ENCODE measurements around the gene CD180.

Gene CD180

GRCh38 chr5:67196537-67197059 lies at the start of gene CD180:
Gene CD180 (minus strand): TSS chr5:67196799. CDS start chr5:67196641, 158 bp downstream.
- no peak for DNase-seq

DNA sequence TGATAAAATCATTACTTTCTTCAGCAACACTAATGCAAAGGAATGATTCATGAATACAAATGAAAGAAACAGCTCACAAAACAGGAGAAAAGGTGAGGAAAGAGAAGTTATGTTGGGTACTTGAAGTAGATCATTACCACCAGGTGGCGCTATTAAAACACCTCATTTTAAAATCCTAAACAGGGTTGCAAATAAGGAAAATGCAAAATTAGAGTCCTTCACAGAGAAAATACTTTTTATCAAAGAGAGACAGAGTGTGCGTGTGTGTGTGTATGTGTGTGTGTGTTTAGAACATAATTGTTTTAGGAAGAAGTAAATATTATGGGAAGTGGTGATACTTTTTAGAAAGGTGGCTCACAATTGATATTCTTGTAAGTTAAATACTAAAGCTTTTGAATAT lies 49.5 kb upstream of the CD180 start:
- DNase-seq: peak; percentile 34

DNA sequence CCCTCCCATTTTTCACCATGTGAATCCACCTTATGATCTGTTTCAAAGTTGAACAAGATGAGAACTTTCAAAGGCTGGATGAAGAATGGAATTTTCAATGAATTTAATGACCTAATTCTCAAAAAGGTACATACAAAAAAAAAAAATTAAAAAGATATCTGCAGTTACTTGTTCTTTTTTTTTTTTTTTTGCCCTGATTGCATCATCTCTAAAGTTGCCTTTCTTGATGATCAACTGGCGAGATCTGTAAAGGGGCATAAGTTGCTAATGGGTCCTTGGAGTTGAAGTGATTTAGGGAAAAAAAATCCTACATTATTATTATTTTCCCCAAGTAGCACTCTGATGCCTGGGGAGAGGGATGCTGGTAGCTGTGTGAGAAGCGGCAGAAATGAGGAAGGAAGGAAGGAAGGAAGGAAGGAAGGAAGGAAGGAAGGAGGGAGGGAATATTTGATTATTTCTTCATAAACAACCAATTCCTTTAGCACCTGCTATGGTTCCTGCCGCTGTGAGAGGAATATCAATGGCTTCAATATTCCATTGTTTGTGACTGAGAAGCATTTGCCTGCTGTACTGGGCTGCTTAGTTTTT lies 48.8 kb upstream of the CD180 start:
- DNase-seq: no peak

GRCh38 chr5:67244345-67244793 lies 47.8 kb upstream of the CD180 start:
- no peak for DNase-seq

DNA sequence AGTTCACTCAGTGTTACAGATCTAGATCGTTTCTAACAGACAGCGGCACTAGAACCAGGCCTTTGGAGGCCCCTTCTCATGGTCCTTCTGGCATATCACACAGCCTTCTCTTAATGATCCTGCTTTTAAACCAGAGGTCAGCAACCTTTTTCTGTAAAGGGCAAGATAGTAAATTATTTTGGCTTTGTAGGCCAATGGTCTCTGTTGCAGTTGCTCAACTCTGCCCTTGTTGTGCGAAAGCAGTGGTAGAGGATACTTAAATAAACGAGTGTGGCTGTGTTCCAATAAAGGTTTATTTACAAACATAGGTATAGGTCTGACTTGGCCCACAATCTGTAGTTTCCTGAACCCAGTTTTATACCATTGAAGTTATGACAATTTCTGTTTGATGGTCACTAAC lies 47.3 kb upstream of the CD180 start:
- no peak for DNase-seq

GRCh38 chr5:67243349-67243748 lies 46.8 kb upstream of the CD180 start:
- no peak for DNase-seq

DNA sequence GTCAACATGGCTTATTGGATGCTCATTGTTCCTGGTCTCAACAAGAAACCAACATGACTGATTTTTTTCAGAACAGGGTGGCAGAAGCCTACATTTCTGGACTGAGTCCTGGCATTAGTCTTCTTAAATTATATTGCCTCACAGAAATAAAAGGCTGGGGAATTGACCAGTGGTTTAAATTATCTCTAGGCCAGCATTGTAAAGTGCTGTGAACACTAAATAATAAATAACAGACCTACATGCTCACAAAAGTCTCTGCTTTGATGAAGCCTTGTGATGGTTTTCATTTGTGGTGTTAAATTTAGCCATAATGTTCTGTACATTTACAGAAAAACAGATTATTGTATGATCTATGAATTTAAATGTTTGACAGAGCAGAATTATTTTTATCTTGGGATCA lies 44.7 kb upstream of the CD180 start:
- DNase-seq: no peak

- DNase-seq: no peak
These were observed 44.2 kb upstream of the CD180 start for GRCh38 chr5:67240846-67241245.

- DNase-seq: no peak
These were observed 43.5 kb upstream of the CD180 start for GRCh38 chr5:67240065-67240464.

- DNase-seq: no peak
These were observed 41.6 kb upstream of the CD180 start for GRCh38 chr5:67238191-67238590.

GRCh38 chr5:67235399-67236110 lies 39.0 kb upstream of the CD180 start:
- DNase-seq: no peak

DNA sequence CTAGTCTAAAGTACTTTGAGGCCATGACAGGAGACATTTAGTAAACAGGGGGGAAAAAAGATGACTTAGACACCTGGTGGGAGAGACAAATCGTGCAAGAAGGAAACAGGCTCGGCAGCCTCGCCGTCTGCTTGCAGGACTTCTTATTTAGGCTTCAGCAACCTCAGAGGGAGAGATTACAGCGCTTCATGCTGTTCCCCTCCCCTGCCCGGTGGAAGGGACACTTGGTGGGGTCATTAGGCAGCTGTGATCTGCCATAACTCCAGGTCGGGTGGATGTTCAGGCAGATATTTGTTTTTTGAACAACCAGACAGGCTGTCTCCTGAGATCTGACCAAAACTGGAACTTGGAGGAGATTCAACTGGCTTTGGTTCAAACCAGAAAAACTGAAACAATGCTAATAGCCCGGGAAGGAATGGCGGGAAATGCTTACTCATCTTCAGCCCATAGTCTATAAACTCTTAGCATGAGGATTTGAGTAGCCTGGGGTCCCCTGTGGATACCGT lies 38.1 kb upstream of the CD180 start:
- no peak for DNase-seq

GRCh38 chr5:67233075-67233474 lies 36.5 kb upstream of the CD180 start:
- DNase-seq: no peak

DNA sequence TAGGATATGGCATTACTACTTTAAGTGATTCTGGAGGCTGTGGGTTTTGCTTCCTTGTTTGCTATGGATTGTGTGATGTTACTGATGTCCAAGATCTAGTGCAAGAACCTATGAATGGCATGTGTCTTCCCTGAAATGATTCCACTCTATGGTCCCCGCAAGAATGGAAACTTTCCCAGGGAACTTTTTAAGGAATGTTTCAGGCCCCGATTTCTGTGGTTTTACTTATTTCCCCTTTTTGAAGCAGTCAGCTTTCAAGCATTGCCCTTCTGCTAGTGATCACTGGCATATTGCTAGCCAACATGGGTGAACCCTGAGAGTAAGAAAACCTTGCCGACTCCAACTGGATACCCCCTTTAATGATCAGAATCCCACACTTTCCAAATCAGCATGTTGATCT lies 26.6 kb upstream of the CD180 start:
- DNase-seq: no peak

- no peak for DNase-seq
These were observed 25.8 kb upstream of the CD180 start for GRCh38 chr5:67222243-67223025.

DNA sequence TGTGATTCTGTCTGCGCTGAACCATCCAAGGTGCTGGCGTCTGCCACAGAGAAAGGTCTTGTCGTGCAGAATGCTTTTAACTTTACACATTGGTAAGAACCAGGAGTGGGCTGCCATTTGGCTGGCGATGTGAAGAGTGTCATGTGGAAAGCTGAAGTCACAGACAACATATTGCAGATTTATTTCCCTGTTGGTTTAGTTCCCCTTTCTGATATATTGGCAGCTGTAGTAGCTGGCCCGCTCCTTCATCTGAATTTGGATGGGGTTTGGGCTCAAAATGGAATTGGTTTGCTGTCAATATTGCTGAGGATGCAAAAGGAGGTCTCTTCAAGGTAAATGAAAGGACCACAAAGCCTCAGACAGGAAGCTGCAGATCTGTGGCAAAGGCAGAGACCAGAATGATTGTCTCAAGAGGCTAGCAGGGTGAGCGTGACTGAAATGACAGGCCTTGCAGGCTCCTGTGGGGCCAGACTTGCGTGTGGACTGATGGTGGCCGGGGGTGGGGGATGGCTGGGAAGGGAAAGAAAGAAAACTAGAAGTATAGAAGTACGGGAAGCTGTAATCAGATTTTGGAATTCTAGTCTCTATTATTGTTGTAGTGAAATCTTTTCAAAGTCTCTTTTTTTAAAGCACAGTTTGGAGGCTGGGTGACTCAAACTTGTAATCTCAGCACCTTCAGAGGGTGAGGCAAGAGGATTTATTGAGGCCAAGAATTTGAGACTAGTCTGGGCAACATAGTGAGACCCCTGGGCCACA lies 25.1 kb upstream of the CD180 start:
- DNase-seq: peak; percentile 78

DNA sequence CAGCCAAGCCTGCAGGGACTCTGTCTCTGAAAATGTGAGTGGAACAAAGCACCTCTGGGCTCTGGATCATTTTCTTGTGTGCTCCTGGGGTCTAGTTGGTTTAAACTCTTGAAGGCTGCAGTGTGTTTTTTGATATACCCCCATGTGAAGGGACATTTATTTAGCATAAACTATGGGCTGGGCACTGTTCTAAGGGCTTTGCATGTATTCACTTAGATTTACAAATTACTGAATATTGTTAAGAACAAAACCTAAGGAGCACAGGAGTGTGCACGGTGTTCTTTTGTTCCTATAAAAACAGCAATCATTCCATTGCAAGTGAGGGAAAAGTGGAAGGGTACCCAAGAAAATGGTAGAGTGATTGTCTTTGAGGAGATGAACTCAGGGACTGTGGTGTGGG lies 20.0 kb upstream of the CD180 start:
- peak; percentile 26 for DNase-seq

- peak; percentile 87 for DNase-seq
These were observed 19.2 kb upstream of the CD180 start for GRCh38 chr5:67215519-67216471.

GRCh38 chr5:67214707-67215447 lies 18.3 kb upstream of the CD180 start:
- DNase-seq: no peak

- DNase-seq: no peak
These were observed 17.4 kb upstream of the CD180 start for GRCh38 chr5:67214036-67214435.

DNA sequence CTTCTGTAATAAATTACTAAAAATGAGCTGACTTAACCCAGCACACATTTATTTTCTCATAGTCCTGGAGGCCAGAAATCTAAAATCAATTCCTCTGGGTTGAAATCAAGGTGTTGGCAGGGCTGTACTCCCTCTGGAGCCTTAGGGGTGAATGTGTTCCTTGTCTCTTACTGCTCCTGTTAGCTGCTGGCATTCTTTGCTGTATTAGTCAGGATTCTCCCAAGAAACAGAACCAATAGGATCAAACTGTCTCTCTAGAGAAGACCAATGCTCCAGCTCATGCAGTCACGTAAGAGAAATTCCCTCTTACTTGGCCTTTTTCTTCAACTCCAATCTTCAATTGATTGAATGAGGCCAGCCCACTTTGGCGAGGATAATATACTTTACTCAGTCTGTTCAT lies 15.3 kb upstream of the CD180 start:
- no peak for DNase-seq
